Thyroid gland (tissue), 4 donors: Measurements from ENCODE around the gene TRIM29.

Source experiments
- POLR2A ChIP-seq, 2 donors: fragments of 450-650 bp; IDR thresholded peaks; one replicate each; pipeline ENCODE4 v1.6.1; 2017; ENCODE audit warnings: antibody characterized with exemption in 2 of 2, mild to moderate bottlenecking in 2 of 2, moderate library complexity in 1 of 2
- TF ChIP-seq, protein P1 (sequence below), 6 experiments: fragments of 200-600 bp in 3 of 6; fragments of 450-650 bp in 3 of 6; sonication (generic) in 3 of 6; IDR thresholded peaks; one replicate each; pipeline ENCODE4 v1.5.1; 2016 to 2019; ENCODE audit warnings: antibody characterized with exemption in 6 of 6, mild to moderate bottlenecking in 2 of 6, inconsistent platforms in 1 of 6, moderate library complexity in 1 of 6

DNA sequence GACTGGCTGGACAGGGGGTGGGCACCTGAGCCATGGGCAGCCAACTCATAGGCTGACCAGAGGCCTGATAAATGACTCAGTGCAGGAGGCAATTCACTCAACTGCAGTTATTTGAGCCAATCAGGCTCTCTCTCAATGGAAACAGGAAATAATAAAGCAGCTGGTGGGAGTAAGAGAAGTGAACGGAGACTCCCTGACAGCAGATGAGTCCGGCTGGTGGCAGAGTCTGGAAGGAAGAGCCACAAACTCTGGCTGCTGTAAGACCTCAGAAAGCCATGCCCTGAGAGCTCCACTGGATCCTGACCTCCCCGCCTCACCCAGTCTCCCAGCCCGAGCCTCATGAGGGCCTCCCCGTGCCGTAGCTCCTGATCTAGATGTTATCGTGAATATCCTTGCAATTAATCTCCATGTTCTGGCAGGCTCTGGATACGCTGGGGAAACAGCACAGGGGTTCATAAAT, 69.8 kb downstream of the TRIM29 start:
- TF ChIP-seq, protein P1, sequence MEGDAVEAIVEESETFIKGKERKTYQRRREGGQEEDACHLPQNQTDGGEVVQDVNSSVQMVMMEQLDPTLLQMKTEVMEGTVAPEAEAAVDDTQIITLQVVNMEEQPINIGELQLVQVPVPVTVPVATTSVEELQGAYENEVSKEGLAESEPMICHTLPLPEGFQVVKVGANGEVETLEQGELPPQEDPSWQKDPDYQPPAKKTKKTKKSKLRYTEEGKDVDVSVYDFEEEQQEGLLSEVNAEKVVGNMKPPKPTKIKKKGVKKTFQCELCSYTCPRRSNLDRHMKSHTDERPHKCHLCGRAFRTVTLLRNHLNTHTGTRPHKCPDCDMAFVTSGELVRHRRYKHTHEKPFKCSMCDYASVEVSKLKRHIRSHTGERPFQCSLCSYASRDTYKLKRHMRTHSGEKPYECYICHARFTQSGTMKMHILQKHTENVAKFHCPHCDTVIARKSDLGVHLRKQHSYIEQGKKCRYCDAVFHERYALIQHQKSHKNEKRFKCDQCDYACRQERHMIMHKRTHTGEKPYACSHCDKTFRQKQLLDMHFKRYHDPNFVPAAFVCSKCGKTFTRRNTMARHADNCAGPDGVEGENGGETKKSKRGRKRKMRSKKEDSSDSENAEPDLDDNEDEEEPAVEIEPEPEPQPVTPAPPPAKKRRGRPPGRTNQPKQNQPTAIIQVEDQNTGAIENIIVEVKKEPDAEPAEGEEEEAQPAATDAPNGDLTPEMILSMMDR (IDR thresholded peaks at IDR 0.05): no peak
- no peak for TF ChIP-seq POLR2A (IDR thresholded peaks at IDR 0.05)
